Activated CD4-positive, CD25-positive, alpha-beta regulatory T cell treated with anti-CD3 and anti-CD28 coated beads, Interleukin-2, amount 50 U/mL, for 72 hours (primary cell): ENCODE results near the gene MT1HL1.

Source experiments
- DNase-seq: peaks from one replicate; pipeline ENCODE4 v3.0.0; 2021

Gene MT1HL1

GRCh38 chr1:237004116-237004515, at the start of gene MT1HL1:
MT1HL1 (minus strand) TSS chr1:237004441; CDS start chr1:237004372, 69 bp downstream.
- no peak for DNase-seq

DNA sequence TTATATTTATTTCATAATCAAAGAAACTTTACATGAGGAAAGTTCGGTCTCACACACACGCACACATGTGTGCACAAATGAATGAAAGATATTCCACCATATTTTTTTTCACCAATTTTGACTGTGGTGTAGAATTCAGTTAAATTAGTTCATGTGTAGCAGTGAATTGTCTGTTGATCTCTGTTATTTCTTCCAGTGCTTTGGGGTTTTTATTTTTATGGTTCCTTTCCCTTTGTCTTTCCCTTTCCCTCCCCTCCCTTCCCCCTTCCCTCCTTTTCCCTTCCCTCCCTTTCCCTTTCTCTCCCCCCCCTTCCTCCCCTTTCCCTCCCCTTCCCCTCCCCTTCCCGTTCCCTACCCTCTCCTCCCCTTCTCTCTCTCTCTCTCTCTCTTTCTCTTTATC, 46.7 kb upstream of the MT1HL1 start:
- no peak for DNase-seq

DNA sequence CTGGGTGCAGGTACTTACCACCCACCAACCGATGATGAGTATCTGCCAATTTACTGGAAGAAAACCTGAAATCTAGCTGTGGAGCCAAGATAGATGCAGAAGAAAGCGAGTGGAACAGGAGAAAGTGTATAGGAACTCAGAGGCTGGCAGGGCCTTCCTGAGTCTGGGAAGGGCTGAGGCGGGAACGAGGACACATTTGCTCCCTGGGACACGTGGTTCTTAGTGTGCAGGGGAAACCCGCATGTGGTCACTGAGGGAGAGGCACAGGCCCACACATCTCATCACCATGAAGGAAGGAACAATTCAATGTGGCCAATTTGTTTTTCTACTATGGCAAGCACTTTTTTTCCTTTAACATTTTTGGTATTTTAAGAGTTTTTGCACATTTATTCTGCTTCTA, 45.9 kb upstream of the MT1HL1 start:
- no peak for DNase-seq

GRCh38 chr1:237048803-237049202, 44.6 kb upstream of the MT1HL1 start:
- no peak for DNase-seq

DNA sequence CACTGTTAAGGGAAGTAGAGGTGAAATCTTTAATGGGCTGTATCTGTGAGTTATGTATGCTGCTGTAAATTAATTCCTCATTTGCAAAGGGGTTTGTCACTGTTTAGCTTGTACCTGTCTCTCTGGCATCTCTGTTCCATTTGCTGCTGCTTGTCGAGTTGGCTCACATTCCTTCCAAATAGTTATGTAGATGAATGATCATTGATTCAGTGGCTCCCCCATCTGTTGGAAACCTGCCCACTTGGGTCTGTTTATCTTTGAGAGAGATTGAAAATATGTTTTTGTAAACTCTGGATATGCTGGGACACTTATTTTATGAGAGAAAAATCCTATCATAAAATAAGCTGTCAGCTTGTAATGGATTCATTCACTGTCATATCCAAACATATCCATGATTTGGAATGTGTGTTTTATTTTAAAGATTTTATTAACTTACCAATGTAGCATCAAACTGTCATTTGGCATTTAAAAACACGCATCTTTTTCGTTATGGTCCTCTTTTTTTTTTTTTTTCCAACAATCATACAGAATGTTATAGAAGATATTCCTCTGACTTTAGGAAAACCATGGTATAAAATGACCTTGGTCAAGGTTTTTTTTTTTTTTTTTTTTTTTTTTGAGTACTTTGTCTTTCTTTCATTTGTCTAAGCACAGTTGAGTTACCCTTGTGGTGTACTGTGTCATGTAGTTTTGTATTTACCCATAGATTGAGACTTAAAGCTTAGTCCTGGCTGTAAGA, 41.2 kb upstream of the MT1HL1 start:
- no peak for DNase-seq

GRCh38 chr1:237043846-237044636, 39.8 kb upstream of the MT1HL1 start:
- DNase-seq = no peak

- DNase-seq = no peak
Measured at GRCh38 chr1:237042892-237043576, 38.8 kb upstream of the MT1HL1 start.

DNA sequence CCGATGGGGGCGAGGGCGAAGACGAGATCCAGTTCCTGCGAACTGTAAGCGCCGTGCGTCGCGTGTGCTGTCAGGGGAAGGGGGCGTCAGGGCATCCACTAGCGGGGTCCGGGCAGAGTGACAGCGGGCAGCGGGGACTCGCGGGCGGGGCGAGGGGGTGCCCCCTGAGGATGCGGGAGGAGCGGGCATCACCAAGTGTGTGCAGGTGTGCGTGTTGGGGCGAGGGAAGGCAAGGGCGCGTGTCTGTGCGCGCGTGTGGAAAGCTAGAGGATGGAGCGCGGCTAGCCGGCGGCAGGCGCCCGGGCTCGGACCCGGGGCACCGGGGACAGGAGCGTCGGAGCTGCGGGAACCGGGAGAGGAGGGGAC, 38.3 kb upstream of the MT1HL1 start:
- DNase-seq = no peak

GRCh38 chr1:237041795-237042525, 37.7 kb upstream of the MT1HL1 start, which contains the start of gene RYR2:
RYR2 (plus strand) TSS chr1:237042184; CDS start chr1:237042522, 338 bp downstream.
- DNase-seq = no peak

DNA sequence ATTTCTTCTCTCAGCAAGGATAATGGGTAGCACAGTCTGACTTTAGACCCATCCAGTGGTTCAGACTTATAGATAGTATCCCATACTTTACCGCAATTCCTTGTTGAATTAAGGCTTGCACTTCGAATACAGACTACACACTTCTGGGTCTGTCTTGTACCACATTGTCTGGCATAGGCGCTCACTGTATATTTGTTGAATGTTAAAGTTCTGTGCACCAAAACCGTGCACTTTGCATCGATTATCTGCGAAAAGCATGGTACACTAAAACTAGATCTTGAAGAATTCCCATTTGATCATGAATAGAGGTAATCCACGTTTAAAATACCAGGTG, 37.2 kb upstream of the MT1HL1 start:
- no peak for DNase-seq

DNA sequence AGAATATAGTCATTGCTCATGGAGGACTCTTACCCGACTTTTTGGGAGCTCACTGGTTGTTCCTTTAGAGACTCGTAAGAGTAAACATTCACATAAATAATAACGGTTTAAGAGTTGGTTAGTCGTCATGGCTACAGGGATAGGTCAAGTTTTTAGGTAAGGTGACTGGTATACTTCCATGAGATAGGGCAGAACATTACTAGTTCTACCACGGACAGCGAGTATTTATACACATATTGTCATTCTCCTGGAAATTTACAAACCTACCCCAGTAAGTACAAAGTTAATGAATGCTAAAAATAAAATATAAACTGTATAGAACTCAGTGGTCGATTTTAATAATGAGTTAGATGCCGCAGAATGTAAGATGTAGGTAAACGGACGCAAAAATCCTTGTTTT, 36.6 kb upstream of the MT1HL1 start:
- DNase-seq = no peak

GRCh38 chr1:237038211-237038610, 34.0 kb upstream of the MT1HL1 start:
- no peak for DNase-seq

DNA sequence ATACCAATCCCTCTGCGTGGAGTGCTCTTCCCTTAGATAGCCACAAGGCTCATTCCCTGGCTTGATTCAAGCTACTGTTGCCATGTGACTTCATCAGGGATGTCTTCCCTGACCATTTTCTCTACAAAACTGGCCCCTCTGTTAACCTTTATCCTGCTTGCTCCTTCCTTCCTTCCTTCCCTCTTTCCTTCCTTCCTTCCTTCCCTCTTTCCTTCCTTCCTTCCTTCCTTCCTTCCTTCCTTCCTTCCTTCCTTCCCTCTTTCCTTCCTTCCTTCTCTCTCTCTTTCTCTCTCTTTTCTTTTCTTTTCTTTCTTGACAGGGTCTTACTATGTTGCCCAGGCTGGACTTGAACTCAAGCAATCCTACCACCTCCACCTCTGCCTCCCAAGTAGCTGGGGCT, 31.5 kb upstream of the MT1HL1 start:
- no peak for DNase-seq

GRCh38 chr1:237033804-237034203, 29.6 kb upstream of the MT1HL1 start:
- DNase-seq = no peak

GRCh38 chr1:237033061-237033460, 28.8 kb upstream of the MT1HL1 start:
- no peak for DNase-seq

DNA sequence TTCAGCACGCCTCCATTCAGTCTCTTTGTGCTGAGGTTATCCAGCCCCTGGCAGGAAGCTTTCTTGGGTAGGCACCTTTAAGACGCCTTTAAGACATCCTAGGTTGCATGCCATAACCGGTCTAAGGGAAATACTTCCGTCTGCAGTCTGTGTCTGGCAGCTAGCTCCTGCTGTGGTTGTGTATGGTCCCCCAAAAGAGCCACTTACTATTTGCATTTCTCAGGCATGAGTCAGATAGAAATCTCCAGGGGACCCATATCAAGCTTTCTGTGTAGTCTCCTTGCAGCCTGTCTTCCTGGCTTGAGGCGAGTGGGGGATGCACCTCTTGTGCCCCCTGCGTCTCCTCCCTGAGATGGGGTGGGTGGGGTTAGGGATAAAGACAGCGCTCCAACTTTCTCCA, 27.8 kb upstream of the MT1HL1 start:
- no peak for DNase-seq

GRCh38 chr1:237031480-237031879, 27.2 kb upstream of the MT1HL1 start:
- DNase-seq = no peak

DNA sequence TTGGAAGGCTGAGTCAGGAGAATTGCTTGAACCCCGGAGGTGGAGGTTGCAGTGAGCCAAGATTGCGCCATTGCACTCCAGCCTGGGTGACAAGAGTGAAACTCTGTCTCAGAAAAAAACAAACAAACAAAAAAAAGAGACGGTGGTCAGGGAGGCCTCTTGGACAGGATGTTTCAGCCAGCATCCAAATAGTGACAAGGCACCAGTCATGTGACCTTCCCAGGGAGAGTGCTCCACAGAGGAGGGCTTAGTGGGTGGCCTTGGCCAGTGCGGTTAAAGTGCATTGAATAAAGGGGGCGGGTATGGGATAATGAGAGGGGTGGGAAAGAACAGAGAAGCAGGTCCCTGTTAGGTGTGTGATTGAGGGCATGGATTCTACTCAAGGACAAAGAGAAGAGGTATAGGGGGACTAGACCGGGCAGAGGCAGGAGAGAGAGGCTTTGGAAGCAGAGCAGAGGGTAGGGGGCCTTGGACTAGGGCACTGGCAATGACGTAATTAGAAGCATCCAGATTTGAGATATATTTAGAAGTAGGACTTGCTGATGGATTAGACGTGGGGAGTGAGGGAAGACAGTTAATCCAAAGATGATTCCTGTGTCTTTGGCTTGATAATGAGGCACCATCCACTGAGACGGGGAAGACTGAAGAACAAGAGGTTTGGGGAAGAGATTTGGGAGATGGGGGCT, 25.8 kb upstream of the MT1HL1 start:
- DNase-seq = no peak

- no peak for DNase-seq
Measured at GRCh38 chr1:237029240-237029639, 25.0 kb upstream of the MT1HL1 start.

- DNase-seq = no peak
Measured at GRCh38 chr1:237025358-237026074, 21.3 kb upstream of the MT1HL1 start.

- no peak for DNase-seq
Measured at GRCh38 chr1:237018896-237019295, 14.7 kb upstream of the MT1HL1 start.

DNA sequence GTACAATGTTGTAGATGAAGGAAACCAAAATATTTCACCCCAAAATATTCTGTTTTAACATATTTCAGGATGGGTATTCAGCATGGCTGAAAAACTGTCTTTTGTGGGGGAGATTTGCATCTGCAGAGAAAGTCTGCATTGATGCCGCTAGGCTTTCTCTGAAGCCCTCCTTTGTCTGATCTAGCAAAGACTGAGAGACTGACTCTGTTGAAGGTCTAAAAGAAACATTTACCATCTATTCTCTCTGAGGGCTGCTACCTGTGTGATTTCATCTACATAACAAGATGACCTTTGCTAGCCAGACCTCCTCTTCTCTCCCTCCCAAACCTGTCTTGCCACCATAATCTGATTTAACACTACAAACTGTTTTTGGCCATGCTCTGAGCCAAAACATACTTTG, 12.4 kb upstream of the MT1HL1 start:
- DNase-seq = no peak
